ENCODE measurements around the gene HMGN3.
"Not testable (repeated sequence)": the region's sequence is repeated elsewhere in the genome, so short reads cannot be mapped to it uniquely, and the experiment has no call there.

HMGN3 gene

GRCh38 chr6:79263359-79263758 is 28.9 kb upstream of the HMGN3 start:
- no peak for DNase-seq (ENCODE audit: low read depth in 2 of 2)
- TF ChIP-seq, protein P1, sequence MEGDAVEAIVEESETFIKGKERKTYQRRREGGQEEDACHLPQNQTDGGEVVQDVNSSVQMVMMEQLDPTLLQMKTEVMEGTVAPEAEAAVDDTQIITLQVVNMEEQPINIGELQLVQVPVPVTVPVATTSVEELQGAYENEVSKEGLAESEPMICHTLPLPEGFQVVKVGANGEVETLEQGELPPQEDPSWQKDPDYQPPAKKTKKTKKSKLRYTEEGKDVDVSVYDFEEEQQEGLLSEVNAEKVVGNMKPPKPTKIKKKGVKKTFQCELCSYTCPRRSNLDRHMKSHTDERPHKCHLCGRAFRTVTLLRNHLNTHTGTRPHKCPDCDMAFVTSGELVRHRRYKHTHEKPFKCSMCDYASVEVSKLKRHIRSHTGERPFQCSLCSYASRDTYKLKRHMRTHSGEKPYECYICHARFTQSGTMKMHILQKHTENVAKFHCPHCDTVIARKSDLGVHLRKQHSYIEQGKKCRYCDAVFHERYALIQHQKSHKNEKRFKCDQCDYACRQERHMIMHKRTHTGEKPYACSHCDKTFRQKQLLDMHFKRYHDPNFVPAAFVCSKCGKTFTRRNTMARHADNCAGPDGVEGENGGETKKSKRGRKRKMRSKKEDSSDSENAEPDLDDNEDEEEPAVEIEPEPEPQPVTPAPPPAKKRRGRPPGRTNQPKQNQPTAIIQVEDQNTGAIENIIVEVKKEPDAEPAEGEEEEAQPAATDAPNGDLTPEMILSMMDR (IDR thresholded peaks at IDR 0.05; ENCODE audit: low read depth, low read length), result no peak
- H3K4me3 ChIP-seq (replicated peaks in 1 of 2; ENCODE audit: low read depth in 2 of 2, low read length in 2 of 2), result no peak overlapping the region

DNA sequence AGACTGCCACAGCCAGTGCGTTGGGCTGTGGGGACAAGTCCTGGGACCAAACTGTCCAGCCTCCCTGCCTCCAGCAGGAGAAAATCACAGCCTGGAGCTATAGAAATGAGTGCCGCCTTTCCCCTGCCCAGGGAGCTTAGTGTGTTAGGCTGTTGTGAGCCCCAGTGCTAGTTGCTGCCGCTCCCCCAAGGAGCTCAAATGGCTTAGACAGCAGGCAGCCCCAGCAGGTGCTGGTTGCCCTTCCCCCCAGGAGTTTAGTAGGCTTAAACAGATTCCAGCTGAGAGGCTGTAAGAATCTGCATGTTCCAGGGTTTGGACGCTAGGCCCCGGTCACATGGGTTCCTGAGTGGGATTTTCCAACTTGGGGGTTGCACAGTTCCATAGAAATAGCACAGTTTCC is 27.2 kb upstream of the HMGN3 start:
- DNase-seq (ENCODE audit: low read depth in 2 of 2), result no peak
- H3K4me3 ChIP-seq (replicated peaks in 1 of 2; ENCODE audit: low read depth in 2 of 2, low read length in 2 of 2), result no peak overlapping the region
- TF ChIP-seq, protein P1 (IDR thresholded peaks at IDR 0.05; ENCODE audit: low read depth, low read length), result no peak

DNA sequence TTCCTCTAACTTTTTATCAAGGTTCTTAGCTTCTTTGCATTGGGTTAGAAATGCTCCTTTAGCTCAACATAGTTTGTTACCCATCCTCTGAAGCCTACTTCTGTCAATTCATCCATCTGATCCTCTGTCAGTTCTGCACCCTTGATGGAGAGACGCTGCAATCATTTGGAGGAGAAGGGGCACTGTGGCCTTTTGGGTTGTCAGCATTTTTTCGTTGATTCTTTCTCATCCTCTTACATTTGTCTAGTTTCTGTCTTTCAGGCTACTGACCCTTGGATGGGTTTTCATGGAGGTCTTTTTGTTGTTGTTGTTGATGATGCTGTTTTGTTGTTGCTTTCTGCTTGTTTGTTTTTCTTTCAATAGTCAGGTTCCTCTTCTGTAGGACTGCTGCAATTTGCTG is 26.3 kb upstream of the HMGN3 start:
- TF ChIP-seq, protein P1 (IDR thresholded peaks at IDR 0.05; ENCODE audit: low read depth, low read length), result no peak
- no peak for DNase-seq (ENCODE audit: low read depth in 2 of 2)
- no peak overlapping the region for H3K4me3 ChIP-seq (replicated peaks in 1 of 2; ENCODE audit: low read depth in 2 of 2, low read length in 2 of 2)

- no peak overlapping the region for H3K4me3 ChIP-seq (replicated peaks in 1 of 2; ENCODE audit: low read depth in 2 of 2, low read length in 2 of 2)
- DNase-seq (ENCODE audit: low read depth in 2 of 2), result peak; percentile 62 to 82
- TF ChIP-seq, protein P1 (IDR thresholded peaks at IDR 0.05; ENCODE audit: low read depth, low read length), result no peak
These were observed 23.1 kb upstream of the HMGN3 start for GRCh38 chr6:79257381-79258205.

DNA sequence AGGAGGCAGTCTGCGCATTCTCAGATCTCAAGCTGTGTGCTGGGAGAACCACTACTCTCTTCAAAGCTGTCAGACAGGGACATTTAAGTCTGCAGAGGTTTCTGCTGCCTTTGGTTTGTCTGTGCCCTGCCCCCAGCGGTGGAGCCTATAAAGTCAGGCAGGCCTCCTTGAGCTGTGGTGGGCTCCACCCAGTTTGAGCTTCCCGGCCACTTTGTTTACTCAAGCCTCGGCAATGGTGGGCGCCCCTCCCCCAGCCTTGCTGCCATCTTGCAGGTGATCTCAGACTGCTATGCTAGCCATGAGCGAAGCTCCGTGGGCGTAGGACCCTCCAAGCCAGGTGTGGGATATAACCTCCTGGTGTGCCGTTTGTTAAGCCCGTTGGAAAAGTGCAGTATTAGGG is 22.3 kb upstream of the HMGN3 start:
- not testable (repeated sequence) for DNase-seq (ENCODE audit: low read depth in 2 of 2)

DNA sequence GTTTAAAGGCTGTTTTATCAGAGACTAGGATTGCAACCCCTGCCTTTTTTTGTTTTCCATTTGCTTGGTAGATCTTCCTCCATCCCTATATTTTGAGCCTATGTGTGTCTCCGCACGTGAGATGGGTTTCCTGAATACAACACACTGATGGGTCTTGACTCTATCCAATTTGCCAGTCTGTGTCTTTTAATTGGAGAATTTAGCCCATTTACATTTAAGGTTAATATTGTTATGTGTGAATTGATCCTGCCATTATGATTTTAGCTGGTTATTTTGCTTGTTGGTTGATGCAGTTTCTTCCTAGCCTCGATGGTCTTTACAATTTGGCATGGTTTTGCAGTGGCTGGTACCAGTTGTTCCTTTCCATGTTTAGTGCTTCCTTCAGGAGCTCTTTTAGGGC is 20.6 kb upstream of the HMGN3 start:
- not testable (repeated sequence) for H3K4me3 ChIP-seq (replicated peaks in 1 of 2; ENCODE audit: low read depth in 2 of 2, low read length in 2 of 2); DNase-seq (ENCODE audit: low read depth in 2 of 2)

More for the DNA sequence above, 22.3 kb upstream of the HMGN3 start:
- not testable (repeated sequence) for H3K4me3 ChIP-seq (replicated peaks in 1 of 2; ENCODE audit: low read depth in 2 of 2, low read length in 2 of 2)

DNA sequence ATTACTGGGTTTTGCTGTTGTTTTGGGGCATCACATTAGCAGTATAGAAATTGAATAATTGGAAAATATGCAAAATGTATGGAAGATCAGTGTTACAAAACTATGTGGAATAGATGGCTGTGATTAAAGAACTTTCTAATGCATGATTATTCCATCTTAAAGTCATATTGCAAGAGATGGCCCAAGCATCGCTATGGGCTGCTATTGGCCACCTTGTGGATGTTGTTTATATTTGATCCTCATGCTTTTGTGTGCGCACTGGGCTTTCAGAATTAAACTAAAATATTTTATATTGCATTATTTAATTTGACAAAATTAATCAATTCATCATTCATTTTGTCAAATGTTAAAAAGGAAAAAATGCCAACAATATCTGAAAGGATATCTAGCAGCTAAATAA is 16.1 kb upstream of the HMGN3 start:
- no peak for DNase-seq (ENCODE audit: low read depth in 2 of 2)
- TF ChIP-seq, protein P1 (IDR thresholded peaks at IDR 0.05; ENCODE audit: low read depth, low read length), result no peak
- H3K4me3 ChIP-seq (replicated peaks in 1 of 2; ENCODE audit: low read depth in 2 of 2, low read length in 2 of 2), result no peak overlapping the region

DNA sequence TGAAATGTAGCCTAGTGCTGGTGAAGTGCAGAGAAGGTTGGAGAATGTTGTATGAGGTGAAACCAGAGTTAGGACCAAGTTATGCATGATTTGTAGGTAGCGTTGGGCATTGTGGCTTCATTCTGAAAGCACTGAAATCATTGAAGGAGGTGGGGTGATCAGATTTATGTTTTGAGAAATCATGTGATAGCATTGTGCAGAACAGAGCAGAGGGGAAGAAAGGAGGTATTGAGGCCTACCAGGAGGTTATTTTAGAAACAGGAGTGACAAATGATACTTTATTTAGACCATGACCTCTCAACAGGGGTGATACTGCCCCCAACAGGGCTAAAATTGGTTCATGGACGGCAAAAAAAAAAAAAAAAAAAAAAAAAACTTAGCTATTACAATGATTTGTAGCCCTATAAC is 15.6 kb upstream of the HMGN3 start:
- peak in 1 of 2 donors; percentile 15 for DNase-seq (ENCODE audit: low read depth in 2 of 2)
- no peak overlapping the region for H3K4me3 ChIP-seq (replicated peaks in 1 of 2; ENCODE audit: low read depth in 2 of 2, low read length in 2 of 2)
- TF ChIP-seq, protein P1 (IDR thresholded peaks at IDR 0.05; ENCODE audit: low read depth, low read length), result no peak
